ENCODE measurements around the gene MAMLD1.

The MAMLD1 gene

GRCh38 chrX:150357790-150358189 lies 5.3 kb upstream of the MAMLD1 start:
- DNase-seq (ENCODE audit: low read depth) = no peak

- no peak for DNase-seq (ENCODE audit: low read depth)
These were observed 4.5 kb upstream of the MAMLD1 start for GRCh38 chrX:150358651-150359050.

GRCh38 chrX:150360331-150360730 lies 2.8 kb upstream of the MAMLD1 start:
- DNase-seq (ENCODE audit: low read depth) = no peak

- DNase-seq (ENCODE audit: low read depth) = no peak
These were observed 1.9 kb upstream of the MAMLD1 start for GRCh38 chrX:150361070-150361776.

GRCh38 chrX:150361777-150362351 lies 1.3 kb upstream of the MAMLD1 start:
- no peak for DNase-seq (ENCODE audit: low read depth)

- DNase-seq (ENCODE audit: low read depth) = no peak
These were observed 637 bp downstream of the MAMLD1 start for GRCh38 chrX:150363561-150364346.

GRCh38 chrX:150364347-150365050 lies 1.4 kb downstream of the MAMLD1 start:
- DNase-seq (ENCODE audit: low read depth) = no peak

GRCh38 chrX:150365051-150365989 lies 2.2 kb downstream of the MAMLD1 start:
- peak; percentile 29 for DNase-seq (ENCODE audit: low read depth)

- DNase-seq (ENCODE audit: low read depth) = no peak
These were observed 3.1 kb downstream of the MAMLD1 start for GRCh38 chrX:150365990-150366911.

GRCh38 chrX:150366951-150367545 lies 3.9 kb downstream of the MAMLD1 start:
- DNase-seq (ENCODE audit: low read depth) = no peak

GRCh38 chrX:150370589-150371312 lies 7.6 kb downstream of the MAMLD1 start:
- no peak for DNase-seq (ENCODE audit: low read depth)

- no peak for DNase-seq (ENCODE audit: low read depth)
These were observed 8.8 kb downstream of the MAMLD1 start for GRCh38 chrX:150371877-150372276.

GRCh38 chrX:150372280-150372679 lies 9.2 kb downstream of the MAMLD1 start:
- no peak for DNase-seq (ENCODE audit: low read depth)

GRCh38 chrX:150372756-150373155 lies 9.6 kb downstream of the MAMLD1 start:
- DNase-seq (ENCODE audit: low read depth) = no peak

GRCh38 chrX:150375243-150375770 lies 12.2 kb downstream of the MAMLD1 start:
- DNase-seq (ENCODE audit: low read depth) = no peak

GRCh38 chrX:150377005-150377404 lies 13.9 kb downstream of the MAMLD1 start:
- no peak for DNase-seq (ENCODE audit: low read depth)

GRCh38 chrX:150405006-150405405 lies 41.9 kb downstream of the MAMLD1 start:
- peak; percentile 2 for DNase-seq (ENCODE audit: low read depth)

GRCh38 chrX:150405576-150405975 lies 42.5 kb downstream of the MAMLD1 start:
- DNase-seq (ENCODE audit: low read depth) = no peak

- DNase-seq (ENCODE audit: low read depth) = no peak
These were observed 43.5 kb downstream of the MAMLD1 start for GRCh38 chrX:150406596-150406995.

Measured in fibroblast of the conjunctiva (primary cell).